AG10803 (cell line): ENCODE measurements around the gene KRT1.

Source experiments
- DNase-seq: peaks from one replicate; pipeline ENCODE4 v3.0.0; 2010; ENCODE audit warnings: low read depth
- H3K4me3 ChIP-seq: 2 replicates; pipeline ENCODE4 v1.5.1; 2011; ENCODE audit warnings: mild to moderate bottlenecking, low read length, control low read depth
- CTCF ChIP-seq: conservative IDR thresholded peaks from 2 replicates; pipeline ENCODE4 v1.5.1; 2011; ENCODE audit warnings: mild to moderate bottlenecking, low read length, control low read depth, inconsistent platforms

Gene KRT1

GRCh38 chr12:52680363-52680762 is at the start of gene KRT1:
Gene KRT1, minus strand, starts transcription at chr12:52680407. Its CDS starts 59 bp downstream, at chr12:52680348.
- no peak for TF ChIP-seq CTCF
- no peak within 1 kb of the TSS for H3K4me3 ChIP-seq
- DNase-seq = no peak

DNA sequence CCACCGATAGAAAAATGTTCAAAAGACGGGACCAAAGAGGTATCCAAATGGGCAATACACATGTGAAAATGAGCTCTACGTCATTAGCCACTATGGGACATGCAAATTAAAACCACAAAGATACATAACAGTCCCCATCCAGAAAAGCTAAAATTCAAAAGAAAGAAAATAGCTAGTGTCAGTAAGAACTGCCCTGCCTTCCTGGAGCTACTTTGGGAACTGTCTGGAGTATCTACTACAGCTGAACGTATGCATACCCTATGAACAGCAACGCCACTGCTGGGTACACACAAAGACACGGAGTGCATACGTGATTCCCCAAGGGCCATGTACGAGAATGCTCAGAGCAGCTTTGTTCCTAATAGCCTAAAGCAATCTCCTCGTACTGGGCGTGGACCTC is 48.9 kb upstream of the KRT1 start:
- TF ChIP-seq CTCF = no peak
- no peak overlapping the region for H3K4me3 ChIP-seq
- DNase-seq = no peak

DNA sequence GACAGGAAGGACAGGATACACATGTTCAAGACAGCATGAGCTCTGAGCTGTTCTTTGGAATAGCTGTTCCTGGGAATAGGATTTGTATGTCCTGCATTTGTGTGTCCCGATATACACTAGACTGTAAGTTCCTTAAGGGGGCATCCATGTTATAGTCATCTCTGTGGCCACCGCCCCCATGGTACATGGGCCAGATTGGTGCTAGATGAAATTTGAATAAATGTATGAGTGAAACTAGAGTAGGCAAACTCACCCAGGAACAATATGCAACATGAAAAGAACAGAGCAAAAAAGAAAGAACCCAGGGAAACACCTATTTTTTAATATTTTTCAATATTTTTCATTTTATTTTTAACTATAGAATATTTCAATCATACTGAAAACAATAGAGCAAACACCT is 48.2 kb upstream of the KRT1 start:
- no peak overlapping the region for H3K4me3 ChIP-seq
- TF ChIP-seq CTCF = no peak
- no peak for DNase-seq

- no peak for DNase-seq
- no peak overlapping the region for H3K4me3 ChIP-seq
- TF ChIP-seq CTCF = no peak
Measured at GRCh38 chr12:52727037-52727436, 46.8 kb upstream of the KRT1 start.

GRCh38 chr12:52726451-52726850 is 46.2 kb upstream of the KRT1 start:
- DNase-seq = no peak
- no peak for TF ChIP-seq CTCF

DNA sequence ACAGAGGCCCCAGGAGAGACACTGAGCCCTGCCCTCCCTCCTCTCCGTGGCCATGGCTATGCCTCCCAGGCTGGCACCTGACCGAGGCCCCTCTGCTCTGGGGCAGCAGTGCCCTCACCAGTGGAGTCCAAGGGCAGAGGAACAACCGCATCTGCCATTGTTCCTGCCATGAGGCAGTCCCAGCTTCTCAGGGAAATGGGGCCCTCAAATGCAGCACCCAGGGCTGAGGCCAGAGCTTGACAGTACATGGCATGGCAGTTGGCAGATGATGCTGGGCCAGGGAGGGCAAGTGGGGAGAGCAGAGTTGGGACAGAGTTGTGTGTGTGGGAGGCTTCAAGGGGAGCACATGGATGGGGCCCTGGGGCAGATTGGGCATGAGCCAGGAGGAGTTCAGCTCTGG is 44.2 kb upstream of the KRT1 start:
- no peak overlapping the region for H3K4me3 ChIP-seq
- DNase-seq = no peak
- TF ChIP-seq CTCF = no peak

More at GRCh38 chr12:52726451-52726850, 46.2 kb upstream of the KRT1 start:
- no peak overlapping the region for H3K4me3 ChIP-seq

- no peak overlapping the region for H3K4me3 ChIP-seq
Measured at GRCh38 chr12:52722680-52723079, 42.5 kb upstream of the KRT1 start.

More at GRCh38 chr12:52722680-52723079, 42.5 kb upstream of the KRT1 start:
- no peak for TF ChIP-seq CTCF
- DNase-seq = no peak
